Right lobe of liver (tissue), 6 donors: ENCODE measurements around the gene TFAP2C. TPM values are rescaled to one million over a fixed set of nuclear protein-coding genes. Genes with fewer than 3 reads are reported as not detected.

Source experiments
- ATAC-seq, 4 donors: fragments of 200-7000 bp; cut with Tn5 transposase; one replicate each; pipeline ENCODE4 v1.9.1; 2020; ENCODE audit warnings: mild to moderate bottlenecking in 4 of 4, moderate library complexity in 4 of 4
- DNase-seq, 3 donors: peaks; one replicate each; pipeline ENCODE4 v3.0.0-alpha.2; 2020
- H3K27ac ChIP-seq, 3 donors: fragments of 200-600 bp; one replicate each; pipeline ENCODE4 v1.8.0; 2022
- H3K27me3 ChIP-seq, 2 donors: fragments of 200-600 bp; one replicate each; pipeline ENCODE4 v1.8.0; 2022
- H3K36me3 ChIP-seq, 4 donors: fragments of 200-600 bp; sonication (generic) in 1 of 4; one replicate each; pipeline versions ENCODE4 v1.5.1 to v1.8.0; 2017 to 2022; ENCODE audit warnings: control low read depth in 1 of 4
- H3K4me1 ChIP-seq, 4 donors: fragments of 200-600 bp; sonication (generic) in 1 of 4; one replicate each; pipeline versions ENCODE4 v1.5.1 to v1.8.0; 2017 to 2022; ENCODE audit warnings: control low read depth in 1 of 4
- H3K4me3 ChIP-seq, 3 donors: fragments of 200-600 bp; one replicate each; pipeline ENCODE4 v1.8.0; 2022
- H3K9me3 ChIP-seq, 4 donors: fragments of 200-600 bp; sonication (generic) in 1 of 4; one replicate each; pipeline versions ENCODE4 v1.5.1 to v1.8.0; 2017 to 2022; ENCODE audit warnings: control low read depth in 1 of 4
- CTCF ChIP-seq, 4 donors: fragments of 200-600 bp in 3 of 4; fragments of 450-650 bp in 1 of 4; IDR thresholded peaks; one replicate each; pipeline versions ENCODE4 v1.5.1 to v1.8.0; 2016 to 2022; ENCODE audit warnings: antibody characterized with exemption in 4 of 4, mild to moderate bottlenecking in 2 of 4
- POLR2A ChIP-seq: fragments of 450-650 bp; IDR thresholded peaks from one replicate; pipeline ENCODE4 v1.6.1; 2017; ENCODE audit warnings: antibody characterized with exemption, mild to moderate bottlenecking
- WGBS: methylation state at CpG from one replicate; pipeline ENCODE4 v1.1.6; 2018; ENCODE audit warnings: low coverage, low lambda C conversion rate; ENCODE audit not compliant: insufficient coverage; ENCODE audit errors: missing lambda C conversion rate; 5-methylcytosine and 5-hydroxymethylcytosine counted together
- intact Hi-C, 2 donors: fragments of 100-400 bp; cut with DNase I; formaldehyde crosslinking; loops; one replicate each; pipeline versions ENCODE4 v1.11.2 to v1.14.1; 2022
- total RNA-seq, 6 experiments: library from RNA; depleted of rRNA in 2 of 6; stranded (reverse); fragments of >200 nt in 2 of 6; fragmentation: NEBNext Ultra II Directional in 3 of 6; extraction: Animal tissue kit (Norgen Biotek cat#: 25700) in 3 of 6; gene quantifications; one replicate each; pipeline versions ENCODE4 v1.1.0 to v1.2.4, GENCODE V29; 2016 to 2023
- donor health status: DM: no; HTN: yes; CAD: no.
- donor health status: DM: no; HTN: no; CAD: no.
- donor health status: DM: no; HTN: no; CAD: no.
- donor health status: DM: no; HTN: yes; CAD: no.
- donor health status: DM: no; HTN: yes; CAD: no.

The TFAP2C gene
- total RNA-seq, 6 experiments from 2014 or later = not detected

- DNase-seq = no peak
- ATAC-seq = no peak
- 51% methylated on average over 2 of the region's 2 CpGs for WGBS
- intact Hi-C loops = no loop called here
- Histone ChIP-seq H3K4me3 (no peak overlapping the region), H3K27me3 (no peaks in the 10 kb centered on the region), H3K27ac (no peak overlapping the region), H3K4me1 (no peaks in the 10 kb centered on the region), H3K36me3 (no peaks in the 10 kb centered on the region), H3K9me3 (no peaks in the 10 kb centered on the region)
- TF ChIP-seq POLR2A (no peak), CTCF (IDR thresholded peaks at IDR 0.05) (no peak)
Measured at GRCh38 chr20:56601166-56601565, 27.9 kb upstream of the TFAP2C start.

- Histone ChIP-seq H3K27ac (no peak overlapping the region), H3K4me3 (no peak overlapping the region), H3K9me3 (no peaks in the 10 kb centered on the region), H3K36me3 (no peaks in the 10 kb centered on the region), H3K27me3 (no peaks in the 10 kb centered on the region), H3K4me1 (no peaks in the 10 kb centered on the region)
- intact Hi-C loops = no loop called here
- ATAC-seq = no peak
- TF ChIP-seq CTCF (IDR thresholded peaks at IDR 0.05) (no peak), POLR2A (no peak)
- 65% methylated on average over 7 of the region's 10 CpGs for WGBS
- no peak for DNase-seq
Measured at GRCh38 chr20:56604673-56605072, 24.4 kb upstream of the TFAP2C start.

- ATAC-seq (no peak), DNase-seq (no peak)
- H3K9me3 ChIP-seq = no peaks in the 10 kb centered on the region
- H3K4me1 ChIP-seq = no peaks in the 10 kb centered on the region
- intact Hi-C loops = no loop called here
- TF ChIP-seq CTCF (IDR thresholded peaks at IDR 0.05) = no peak
- no peak for TF ChIP-seq POLR2A
- H3K27ac ChIP-seq = no peak overlapping the region
- 71% methylated on average over 5 of the region's 6 CpGs for WGBS
- no peaks in the 10 kb centered on the region for H3K27me3 ChIP-seq
- H3K36me3 ChIP-seq = no peaks in the 10 kb centered on the region
- H3K4me3 ChIP-seq = no peak overlapping the region
Measured at GRCh38 chr20:56605261-56605996, 23.7 kb upstream of the TFAP2C start.

DNA sequence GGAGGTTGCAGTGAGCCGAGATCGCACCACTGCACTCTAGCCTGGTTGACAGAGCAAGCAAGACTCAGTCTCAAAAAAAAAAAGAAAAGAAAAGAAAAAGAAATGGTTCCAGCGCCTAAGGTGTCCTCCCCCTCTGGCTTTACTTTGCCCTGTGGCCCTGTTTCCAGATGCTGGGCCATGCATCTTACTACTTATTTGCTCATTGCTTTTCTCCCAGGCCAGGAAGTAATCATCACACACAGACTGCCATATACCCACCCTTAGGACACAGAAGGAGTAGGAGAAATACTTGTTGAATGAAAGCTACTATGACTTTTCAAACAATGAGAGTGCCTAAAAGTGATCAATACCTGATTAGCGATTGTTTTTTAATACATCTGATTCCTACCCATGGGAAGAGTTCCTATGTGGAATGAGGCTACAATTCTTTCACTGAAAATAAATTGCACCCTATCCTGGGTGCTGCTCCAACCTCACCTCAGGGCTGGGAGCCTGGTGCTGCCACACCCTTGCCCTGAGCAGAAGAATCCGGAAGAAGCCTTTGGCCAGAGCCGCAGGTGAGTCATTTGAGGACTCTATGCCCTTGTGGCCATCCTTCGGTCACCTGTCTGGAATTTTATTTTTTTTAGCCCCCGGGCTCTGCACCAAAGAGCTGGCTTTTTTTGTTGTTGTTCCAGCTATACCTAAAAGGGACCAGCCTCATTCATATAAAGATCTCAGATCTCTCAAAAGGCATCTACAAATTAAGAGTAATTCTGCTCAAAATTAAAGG lies 22.7 kb upstream of the TFAP2C start:
- Histone ChIP-seq H3K27me3 (no peaks in the 10 kb centered on the region), H3K36me3 (no peaks in the 10 kb centered on the region), H3K27ac (no peak overlapping the region), H3K4me3 (no peak overlapping the region), H3K4me1 (no peaks in the 10 kb centered on the region), H3K9me3 (no peaks in the 10 kb centered on the region)
- WGBS = 82% methylated on average over 8 of the region's 8 CpGs
- intact Hi-C loops = no loop called here
- ATAC-seq (peak in 1 of 4 donors; percentile 24), DNase-seq (no peak)
- TF ChIP-seq POLR2A = no peak
- no peak for TF ChIP-seq CTCF (IDR thresholded peaks at IDR 0.05)
